A549 (cell line): ENCODE measurements around the gene KLHL11. TPM values are rescaled to one million over a fixed set of nuclear protein-coding genes. Genes with fewer than 3 reads are reported as not detected.
A peak's percentile ranks its signal among the peaks of the same experiment; 100 is the strongest.

Source experiments
- ATAC-seq, 2 experiments: fragments of 200-7000 bp in 1 of 2; fragments of >200 bp in 1 of 2; cut with Nextera tagmentation in 1 of 2; cut with Tn5 transposase in 1 of 2; 3 replicates each; pipeline versions ENCODE4 v1.8.0 to v1.9.1; 2018 to 2020; ENCODE audit warnings: mild to moderate bottlenecking in 1 of 2, moderate library complexity in 1 of 2
- CTCF ChIA-PET: fragments of 300-600 bp; sonication (Branson Sonifier 250); formaldehyde crosslinking; extraction: SDS; loops from one replicate; lab custom pipeline; 2021; ENCODE audit warnings: antibody characterized with exemption, inconsistent platforms; lab: Yijun Ruan, JAX
- POLR2A ChIA-PET: fragments of 350-600 bp; formaldehyde crosslinking; extraction: SDS; loops from one replicate; lab custom pipeline; 2021; ENCODE audit warnings: antibody characterized with exemption, inconsistent platforms; lab: Yijun Ruan, JAX
- DNase-seq, 2 experiments: peaks; one replicate each; pipeline versions ENCODE4 v3.0.0 to v3.0.0-alpha.2; 2011 to 2016; ENCODE audit warnings: low read depth in 1 of 2, low spot score in 1 of 2
- FAIRE-seq: peaks from 2 replicates; lab custom pipeline; 2011; peaks lifted over from hg19 to GRCh38; lab: Jason Lieb, UNC
- H3K27ac ChIP-seq, 2 experiments: fragments of >200 bp; sonication (Bioruptor Twin); formaldehyde crosslinking; 3 replicates each; pipeline ENCODE4 v1.5.1; 2016 to 2017
- H3K4me1 ChIP-seq: fragments of >200 bp; sonication (Bioruptor Twin); formaldehyde crosslinking; 3 replicates; pipeline ENCODE4 v1.6.1; 2016
- H3K4me2 ChIP-seq: fragments of >200 bp; sonication (Bioruptor Twin); formaldehyde crosslinking; 3 replicates; pipeline ENCODE4 v1.6.1; 2016
- H3K4me3 ChIP-seq: fragments of >200 bp; sonication (Bioruptor Twin); formaldehyde crosslinking; 3 replicates; pipeline ENCODE4 v1.5.1; 2016
- H3K9me3 ChIP-seq: fragments of >200 bp; sonication (Bioruptor Twin); formaldehyde crosslinking; 3 replicates; pipeline ENCODE4 v1.6.1; 2016
- BHLHE40 ChIP-seq: IDR thresholded peaks from 2 replicates; pipeline ENCODE4 v1.6.1; 2012; ENCODE audit warnings: low read depth, low read length, inconsistent platforms
- CBX2 ChIP-seq: fragments of 200-600 bp; sonication (generic); IDR thresholded peaks from 2 replicates; pipeline ENCODE4 v1.6.1; 2016; ENCODE audit warnings: low read depth, mild to moderate bottlenecking, borderline replicate concordance
- EHMT2 ChIP-seq: fragments of 200-600 bp; sonication (generic); IDR thresholded peaks from 2 replicates; pipeline ENCODE4 v1.6.1; 2016; ENCODE audit warnings: antibody characterized with exemption, low read depth, mild to moderate bottlenecking, moderate library complexity
- HDAC2 ChIP-seq: fragments of 200-600 bp; sonication (generic); IDR thresholded peaks from 2 replicates; pipeline ENCODE4 v1.6.1; 2016
- HES2 ChIP-seq: fragments of >200 bp; sonication (Bioruptor Twin); formaldehyde crosslinking; IDR thresholded peaks from 2 replicates; pipeline ENCODE4 v1.6.1; 2016
- HEYL ChIP-seq: fragments of 250-450 bp; sonication (Bioruptor Pico); IDR thresholded peaks from 2 replicates; pipeline ENCODE4 v1.8.0; 2021; ENCODE audit warnings: mild to moderate bottlenecking, moderate library complexity
- HOXA7 ChIP-seq: fragments of 250-450 bp; sonication (Bioruptor Pico); IDR thresholded peaks from 2 replicates; pipeline ENCODE4 v1.5.0; 2020; ENCODE audit warnings: mild to moderate bottlenecking, moderate library complexity
- NFE2L2 ChIP-seq: fragments of 150-350 bp; conservative IDR thresholded peaks from 2 replicates; pipeline ENCODE4 v1.6.1; 2014; ENCODE audit warnings: low read length
- PHF8 ChIP-seq: fragments of 200-600 bp; sonication (generic); IDR thresholded peaks from 2 replicates; pipeline ENCODE4 v1.6.1; 2016; ENCODE audit warnings: low read depth, mild to moderate bottlenecking, antibody characterized with exemption, moderate library complexity, borderline replicate concordance
- POLR2A ChIP-seq: IDR thresholded peaks from 2 replicates; pipeline ENCODE4 v1.6.1; 2012; ENCODE audit warnings: mild to moderate bottlenecking, low read length
- POLR2AphosphoS2 ChIP-seq: conservative IDR thresholded peaks from 2 replicates; pipeline ENCODE4 v1.6.1; 2012; ENCODE audit warnings: low read length, improper control_type of control experiment, inconsistent platforms
- REST ChIP-seq: fragments of 200-600 bp; sonication (generic); IDR thresholded peaks from 2 replicates; pipeline ENCODE4 v1.6.1; 2016; ENCODE audit warnings: antibody characterized with exemption, mild to moderate bottlenecking, moderate library complexity
- SREBF2 ChIP-seq: fragments of 450-650 bp; IDR thresholded peaks from 2 replicates; pipeline ENCODE4 v1.6.1; 2014; ENCODE audit warnings: mild to moderate bottlenecking, moderate library complexity
- ZC3H11A ChIP-seq: fragments of 450-650 bp; IDR thresholded peaks from 2 replicates; pipeline ENCODE4 v1.6.1; 2014; ENCODE audit warnings: antibody characterized with exemption, mild to moderate bottlenecking
- ZNF302 ChIP-seq: fragments of 250-450 bp; sonication (Bioruptor Pico); IDR thresholded peaks from 2 replicates; pipeline ENCODE4 v1.9.0; 2021; ENCODE audit warnings: inconsistent platforms, mild to moderate bottlenecking, moderate library complexity
- WGBS: methylation state at CpG from one replicate; pipeline ENCODE4 v1.1.6; 2017; ENCODE audit errors: missing lambda C conversion rate; 5-methylcytosine and 5-hydroxymethylcytosine counted together
- polyA plus RNA-seq, 4 experiments: library from polyadenylated mRNA; depleted of rRNA in 3 of 4; stranded (reverse); fragments of >200 nt; fragmentation: RNase III in 1 of 4; extraction: RNeasy Plus Mini Kit Qiagen cat#74134 plus additional on column Dnase treatment in 1 of 4; gene quantifications; 2 replicates in 3 of 4; 3 replicates in 1 of 4; pipeline ENCODE4 v1.2.3, GENCODE V29; 2011 to 2017
- TF ChIP-seq, protein P1 (sequence below): fragments of 250-450 bp; sonication (Bioruptor Pico); IDR thresholded peaks from 2 replicates; pipeline ENCODE4 v1.5.0; 2020; ENCODE audit warnings: low read depth, mild to moderate bottlenecking, moderate library complexity
- TF ChIP-seq, protein P2 (sequence below): IDR thresholded peaks from 2 replicates; pipeline ENCODE4 v1.6.1; 2012
- TF ChIP-seq, protein P3 (sequence below): fragments of >200 bp; sonication (Bioruptor Twin); formaldehyde crosslinking; IDR thresholded peaks from 3 replicates; pipeline ENCODE4 v1.6.1; 2016
- TF ChIP-seq, protein P4 (sequence below): fragments of 450-650 bp; IDR thresholded peaks from 2 replicates; pipeline ENCODE4 v1.6.1; 2014; ENCODE audit warnings: antibody characterized with exemption

The KLHL11 gene
- polyA plus RNA-seq, 2 of the 4 experiments (the other 2 are of a cell fraction) = 3.8 to 12.7 TPM

GRCh38 chr17:41869426-41869825 is 4.2 kb upstream of the KLHL11 start:
- 72% methylated on average over 9 of the region's 9 CpGs for WGBS
- ATAC-seq (no peak), FAIRE-seq (no peak), DNase-seq (no peak)
- Histone ChIP-seq H3K4me3 (no peak overlapping the region), H3K9me3 (no peaks in the 10 kb centered on the region), H3K4me1 (peaks cover 11% of the 10 kb centered on the region; the same call in 2 of the 3 replicates), H3K27ac (no peak overlapping the region), H3K4me2 (no peak overlapping the region)
- ChIA-PET POLR2A (no interaction called here), CTCF (interaction anchor here (0.9 to 2.5 kb wide), 6 partner anchors 13 to 222 kb away, joined by 3 to 8 read pairs (median 4); partner anchors contain the start of gene P3H4)
- TF ChIP-seq REST (no peak), HOXA7 (CRISPR knock-in tag) (peak; percentile 39; the same call in 1 of the 2 replicates)

GRCh38 chr17:41868568-41868967 is 3.3 kb upstream of the KLHL11 start:
- POLR2A ChIA-PET = interaction anchor here (0.6 kb wide), 1 partner anchor 61 kb away, joined by 3 read pairs; no protein-coding TSS in a partner anchor
- FAIRE-seq (no peak), DNase-seq (no peak), ATAC-seq (no peak)
- TF ChIP-seq SREBF2 (no peak), HOXA7 (CRISPR knock-in tag) (no peak), ZNF302 (CRISPR knock-in tag) (no peak), CBX2 (no peak)
- TF ChIP-seq, protein P1, sequence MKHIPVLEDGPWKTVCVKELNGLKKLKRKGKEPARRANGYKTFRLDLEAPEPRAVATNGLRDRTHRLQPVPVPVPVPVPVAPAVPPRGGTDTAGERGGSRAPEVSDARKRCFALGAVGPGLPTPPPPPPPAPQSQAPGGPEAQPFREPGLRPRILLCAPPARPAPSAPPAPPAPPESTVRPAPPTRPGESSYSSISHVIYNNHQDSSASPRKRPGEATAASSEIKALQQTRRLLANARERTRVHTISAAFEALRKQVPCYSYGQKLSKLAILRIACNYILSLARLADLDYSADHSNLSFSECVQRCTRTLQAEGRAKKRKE (CRISPR knock-in tag) = no peak
- TF ChIP-seq, protein P2, sequence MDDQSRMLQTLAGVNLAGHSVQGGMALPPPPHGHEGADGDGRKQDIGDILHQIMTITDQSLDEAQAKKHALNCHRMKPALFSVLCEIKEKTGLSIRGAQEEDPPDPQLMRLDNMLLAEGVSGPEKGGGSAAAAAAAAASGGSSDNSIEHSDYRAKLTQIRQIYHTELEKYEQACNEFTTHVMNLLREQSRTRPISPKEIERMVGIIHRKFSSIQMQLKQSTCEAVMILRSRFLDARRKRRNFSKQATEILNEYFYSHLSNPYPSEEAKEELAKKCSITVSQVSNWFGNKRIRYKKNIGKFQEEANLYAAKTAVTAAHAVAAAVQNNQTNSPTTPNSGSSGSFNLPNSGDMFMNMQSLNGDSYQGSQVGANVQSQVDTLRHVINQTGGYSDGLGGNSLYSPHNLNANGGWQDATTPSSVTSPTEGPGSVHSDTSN = no peak
- Histone ChIP-seq H3K9me3 (no peaks in the 10 kb centered on the region), H3K27ac (no peak overlapping the region), H3K4me1 (peaks cover 18% of the 10 kb centered on the region), H3K4me3 (no peak overlapping the region), H3K4me2 (no peak overlapping the region)
- WGBS = 85% methylated on average over 3 of the region's 3 CpGs
- CTCF ChIA-PET = interaction anchor here (1.0 to 2.7 kb wide), 7 partner anchors 10 to 91 kb away, joined by 3 to 10 read pairs (median 4); partner anchors contain the start of genes ODAD4 and P3H4

GRCh38 chr17:41865596-41865893 is 322 bp upstream of the KLHL11 start:
- ChIA-PET CTCF (interaction anchor here (0.6 to 2.9 kb wide), 11 partner anchors 16 to 319 kb away, joined by 3 to 11 read pairs (median 5); partner anchors contain the start of genes JUP and P3H4), POLR2A (interaction anchor here (0.6 to 2.2 kb wide), 12 partner anchors 13 to 177 kb away, joined by 3 to 13 read pairs (median 4); partner anchors contain the start of genes ACLY, EIF1, FKBP10 and ODAD4)
- Histone ChIP-seq H3K27ac (peak overlapping the region; percentile 63 to 94), H3K4me1 (peaks cover 36% of the 10 kb centered on the region), H3K9me3 (no peaks in the 10 kb centered on the region), H3K4me2 (peak overlapping the region; percentile 88), H3K4me3 (peak overlapping the region; percentile 89; the same call in 1 of the 3 replicates)
- FAIRE-seq = no peak
- WGBS = 3% methylated on average over 10 of the region's 10 CpGs
- no peak for ATAC-seq
- no peak for DNase-seq
- TF ChIP-seq POLR2A = no peak
- peak; percentile 96 for TF ChIP-seq HOXA7 (CRISPR knock-in tag)
- TF ChIP-seq PHF8 = no peak
- TF ChIP-seq NFE2L2 = no peak
- no peak for TF ChIP-seq EHMT2
- no peak; the same call in 1 of the 2 replicates for TF ChIP-seq POLR2AphosphoS2
- TF ChIP-seq, protein P3, sequence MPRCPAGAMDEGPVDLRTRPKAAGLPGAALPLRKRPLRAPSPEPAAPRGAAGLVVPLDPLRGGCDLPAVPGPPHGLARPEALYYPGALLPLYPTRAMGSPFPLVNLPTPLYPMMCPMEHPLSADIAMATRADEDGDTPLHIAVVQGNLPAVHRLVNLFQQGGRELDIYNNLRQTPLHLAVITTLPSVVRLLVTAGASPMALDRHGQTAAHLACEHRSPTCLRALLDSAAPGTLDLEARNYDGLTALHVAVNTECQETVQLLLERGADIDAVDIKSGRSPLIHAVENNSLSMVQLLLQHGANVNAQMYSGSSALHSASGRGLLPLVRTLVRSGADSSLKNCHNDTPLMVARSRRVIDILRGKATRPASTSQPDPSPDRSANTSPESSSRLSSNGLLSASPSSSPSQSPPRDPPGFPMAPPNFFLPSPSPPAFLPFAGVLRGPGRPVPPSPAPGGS = no peak; the same call in 2 of the 3 replicates
- TF ChIP-seq SREBF2 = no peak
- no peak for TF ChIP-seq REST
- no peak for TF ChIP-seq HES2
- TF ChIP-seq, protein P4, sequence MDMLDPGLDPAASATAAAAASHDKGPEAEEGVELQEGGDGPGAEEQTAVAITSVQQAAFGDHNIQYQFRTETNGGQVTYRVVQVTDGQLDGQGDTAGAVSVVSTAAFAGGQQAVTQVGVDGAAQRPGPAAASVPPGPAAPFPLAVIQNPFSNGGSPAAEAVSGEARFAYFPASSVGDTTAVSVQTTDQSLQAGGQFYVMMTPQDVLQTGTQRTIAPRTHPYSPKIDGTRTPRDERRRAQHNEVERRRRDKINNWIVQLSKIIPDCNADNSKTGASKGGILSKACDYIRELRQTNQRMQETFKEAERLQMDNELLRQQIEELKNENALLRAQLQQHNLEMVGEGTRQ = no peak
- no peak for TF ChIP-seq ZC3H11A
- no peak for TF ChIP-seq CBX2
- TF ChIP-seq HDAC2 = no peak
- TF ChIP-seq HEYL = no peak
- no peak for TF ChIP-seq BHLHE40
